Transverse colon (tissue), 3 donors: ENCODE results near the gene RSAD2.

Experiments used
- POLR2A ChIP-seq: fragments of 450-650 bp; IDR thresholded peaks from one replicate; pipeline ENCODE4 v1.6.1; 2016; ENCODE audit warnings: antibody characterized with exemption, mild to moderate bottlenecking, moderate library complexity
- TF ChIP-seq, protein P1 (sequence below), 5 experiments: fragments of 200-600 bp in 3 of 5; fragments of 450-650 bp in 2 of 5; sonication (generic) in 3 of 5; IDR thresholded peaks; 1 replicate in 2 of 5; 2 replicates in 3 of 5; pipeline ENCODE4 v1.5.1; 2016 to 2017; ENCODE audit warnings: antibody characterized with exemption in 5 of 5, inconsistent platforms in 3 of 5, mild to moderate bottlenecking in 2 of 5, moderate library complexity in 1 of 5

DNA sequence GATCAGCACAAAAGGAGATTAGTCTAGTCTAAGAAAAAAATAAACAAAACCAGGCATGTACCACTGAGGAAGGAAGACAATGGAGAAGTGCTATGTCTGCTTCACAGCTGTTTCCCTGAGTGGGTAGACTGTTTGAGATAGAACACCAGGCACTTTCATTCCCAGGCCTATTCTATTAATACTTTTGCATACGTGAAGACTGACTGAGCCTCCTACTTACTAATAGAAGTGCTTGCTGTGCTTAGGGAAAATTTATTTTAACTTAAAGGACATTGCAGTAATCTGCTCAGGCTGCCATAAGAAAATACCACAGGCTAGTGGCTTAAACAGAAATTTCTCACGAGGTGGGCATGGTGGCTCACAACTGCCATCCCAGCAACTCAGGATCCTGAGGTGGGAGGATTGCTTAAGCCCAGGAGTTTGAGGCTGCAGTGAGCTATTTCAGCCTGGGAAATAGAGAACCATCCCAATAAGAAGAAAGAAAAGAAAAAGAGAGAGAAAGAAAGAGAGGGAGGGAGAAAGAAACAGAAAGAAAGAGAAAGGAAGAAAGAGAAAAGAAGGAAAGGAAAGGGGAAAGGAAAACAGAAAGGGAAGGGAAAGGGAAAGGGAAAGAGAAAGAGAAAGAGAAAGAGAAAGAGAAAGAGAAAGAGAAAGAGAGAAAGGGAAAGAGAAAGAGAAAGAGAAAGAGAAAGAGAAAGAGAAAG is 44.8 kb upstream of the RSAD2 start:
- no peak for TF ChIP-seq POLR2A
- TF ChIP-seq, protein P1, sequence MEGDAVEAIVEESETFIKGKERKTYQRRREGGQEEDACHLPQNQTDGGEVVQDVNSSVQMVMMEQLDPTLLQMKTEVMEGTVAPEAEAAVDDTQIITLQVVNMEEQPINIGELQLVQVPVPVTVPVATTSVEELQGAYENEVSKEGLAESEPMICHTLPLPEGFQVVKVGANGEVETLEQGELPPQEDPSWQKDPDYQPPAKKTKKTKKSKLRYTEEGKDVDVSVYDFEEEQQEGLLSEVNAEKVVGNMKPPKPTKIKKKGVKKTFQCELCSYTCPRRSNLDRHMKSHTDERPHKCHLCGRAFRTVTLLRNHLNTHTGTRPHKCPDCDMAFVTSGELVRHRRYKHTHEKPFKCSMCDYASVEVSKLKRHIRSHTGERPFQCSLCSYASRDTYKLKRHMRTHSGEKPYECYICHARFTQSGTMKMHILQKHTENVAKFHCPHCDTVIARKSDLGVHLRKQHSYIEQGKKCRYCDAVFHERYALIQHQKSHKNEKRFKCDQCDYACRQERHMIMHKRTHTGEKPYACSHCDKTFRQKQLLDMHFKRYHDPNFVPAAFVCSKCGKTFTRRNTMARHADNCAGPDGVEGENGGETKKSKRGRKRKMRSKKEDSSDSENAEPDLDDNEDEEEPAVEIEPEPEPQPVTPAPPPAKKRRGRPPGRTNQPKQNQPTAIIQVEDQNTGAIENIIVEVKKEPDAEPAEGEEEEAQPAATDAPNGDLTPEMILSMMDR (IDR thresholded peaks at IDR 0.05) = no peak
